Tibial artery (tissue), 4 donors: Measurements from ENCODE around the gene KIN.

Experiments used
- DNase-seq, 2 donors: peaks; one replicate each; pipeline ENCODE4 v3.0.0-alpha.2; 2019
- H3K27ac ChIP-seq, 2 donors: fragments of 200-600 bp; sonication (generic) in 1 of 2; 1 replicate in 1 of 2; 2 replicates in 1 of 2; pipeline ENCODE4 v1.5.1; 2018 to 2019; ENCODE audit warnings: mild to moderate bottlenecking in 1 of 2
- H3K27me3 ChIP-seq, 2 donors: fragments of 200-600 bp; sonication (generic) in 1 of 2; one replicate each; pipeline versions ENCODE4 v1.5.1 to v1.6.0; 2016 to 2019
- H3K36me3 ChIP-seq, 3 donors: fragments of 200-600 bp; sonication (generic) in 2 of 3; one replicate each; pipeline ENCODE4 v1.5.1; 2016 to 2019; ENCODE audit warnings: mild to moderate bottlenecking in 2 of 3
- H3K4me1 ChIP-seq, 4 donors: fragments of 200-600 bp; sonication (generic) in 2 of 4; 1 replicate in 3 of 4; 2 replicates in 1 of 4; pipeline ENCODE4 v1.5.1; 2016 to 2019
- H3K4me3 ChIP-seq, 2 donors: fragments of 200-600 bp; sonication (generic) in 1 of 2; 1 replicate in 1 of 2; 2 replicates in 1 of 2; pipeline ENCODE4 v1.5.1; 2018 to 2019; ENCODE audit warnings: mild to moderate bottlenecking in 2 of 2
- H3K9me3 ChIP-seq, 3 donors: fragments of 200-600 bp; sonication (generic) in 1 of 3; one replicate each; pipeline ENCODE4 v1.5.1; 2016 to 2019
- intact Hi-C: fragments of 100-400 bp; cut with DNase I; formaldehyde crosslinking; loops from one replicate; pipeline ENCODE4 v1.15.0; 2023; ENCODE audit warnings: low total_unique reads
- TF ChIP-seq, protein P1 (sequence below), 2 experiments: fragments of 200-600 bp in 1 of 2; fragments of 450-650 bp in 1 of 2; IDR thresholded peaks; one replicate each; pipeline ENCODE4 v1.5.1; 2017 to 2019; ENCODE audit warnings: antibody characterized with exemption in 2 of 2, mild to moderate bottlenecking in 1 of 2, moderate library complexity in 1 of 2

Gene KIN

DNA sequence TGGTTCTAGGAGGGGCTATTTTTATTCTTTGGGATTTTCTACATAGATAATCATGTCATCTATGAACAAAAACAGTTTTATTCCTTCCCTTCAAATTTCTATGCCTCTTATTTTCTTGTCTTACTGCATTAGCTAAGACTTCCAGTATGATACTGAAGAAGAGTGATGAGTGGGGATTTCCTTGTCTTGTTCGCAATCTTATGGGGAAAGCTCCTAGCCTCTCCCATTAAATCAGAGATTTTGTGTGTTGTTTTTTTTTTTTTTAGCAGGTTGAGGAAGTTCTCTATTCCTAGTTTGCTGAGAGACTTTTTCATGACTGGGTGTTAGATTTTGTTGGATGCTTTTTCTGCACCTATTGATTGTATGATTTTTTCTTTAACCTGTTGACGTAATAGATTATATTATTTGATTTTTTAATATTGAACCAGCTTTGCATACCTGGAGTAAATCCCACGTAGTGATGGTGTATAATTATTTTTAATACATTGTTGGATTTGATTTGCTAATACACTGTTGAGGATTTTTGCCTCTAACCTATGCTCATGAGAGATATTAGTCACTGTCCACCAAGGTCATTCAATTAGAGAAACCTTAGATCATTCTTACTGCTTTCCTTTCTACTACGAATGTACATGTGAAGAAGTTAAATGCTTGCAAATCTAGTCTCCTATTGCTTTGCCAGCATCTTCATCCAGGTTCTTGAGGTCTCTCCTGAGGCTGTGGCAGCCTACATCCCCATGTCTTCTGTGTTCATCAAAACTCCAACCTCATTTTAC lies 6.6 kb upstream of the KIN start:
- Histone ChIP-seq H3K4me1 (peaks cover 0 to 57% (median 21%) of the 10 kb centered on the region in 4 donors), H3K27ac (no peak overlapping the region), H3K9me3 (no peaks in the 10 kb centered on the region), H3K36me3 (peaks cover 25% of the 10 kb centered on the region in 3 donors), H3K27me3 (no peaks in the 10 kb centered on the region), H3K4me3 (no peak overlapping the region)
- intact Hi-C loops: no loop called here
- no peak for DNase-seq
- TF ChIP-seq, protein P1, sequence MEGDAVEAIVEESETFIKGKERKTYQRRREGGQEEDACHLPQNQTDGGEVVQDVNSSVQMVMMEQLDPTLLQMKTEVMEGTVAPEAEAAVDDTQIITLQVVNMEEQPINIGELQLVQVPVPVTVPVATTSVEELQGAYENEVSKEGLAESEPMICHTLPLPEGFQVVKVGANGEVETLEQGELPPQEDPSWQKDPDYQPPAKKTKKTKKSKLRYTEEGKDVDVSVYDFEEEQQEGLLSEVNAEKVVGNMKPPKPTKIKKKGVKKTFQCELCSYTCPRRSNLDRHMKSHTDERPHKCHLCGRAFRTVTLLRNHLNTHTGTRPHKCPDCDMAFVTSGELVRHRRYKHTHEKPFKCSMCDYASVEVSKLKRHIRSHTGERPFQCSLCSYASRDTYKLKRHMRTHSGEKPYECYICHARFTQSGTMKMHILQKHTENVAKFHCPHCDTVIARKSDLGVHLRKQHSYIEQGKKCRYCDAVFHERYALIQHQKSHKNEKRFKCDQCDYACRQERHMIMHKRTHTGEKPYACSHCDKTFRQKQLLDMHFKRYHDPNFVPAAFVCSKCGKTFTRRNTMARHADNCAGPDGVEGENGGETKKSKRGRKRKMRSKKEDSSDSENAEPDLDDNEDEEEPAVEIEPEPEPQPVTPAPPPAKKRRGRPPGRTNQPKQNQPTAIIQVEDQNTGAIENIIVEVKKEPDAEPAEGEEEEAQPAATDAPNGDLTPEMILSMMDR (IDR thresholded peaks at IDR 0.05): no peak

DNA sequence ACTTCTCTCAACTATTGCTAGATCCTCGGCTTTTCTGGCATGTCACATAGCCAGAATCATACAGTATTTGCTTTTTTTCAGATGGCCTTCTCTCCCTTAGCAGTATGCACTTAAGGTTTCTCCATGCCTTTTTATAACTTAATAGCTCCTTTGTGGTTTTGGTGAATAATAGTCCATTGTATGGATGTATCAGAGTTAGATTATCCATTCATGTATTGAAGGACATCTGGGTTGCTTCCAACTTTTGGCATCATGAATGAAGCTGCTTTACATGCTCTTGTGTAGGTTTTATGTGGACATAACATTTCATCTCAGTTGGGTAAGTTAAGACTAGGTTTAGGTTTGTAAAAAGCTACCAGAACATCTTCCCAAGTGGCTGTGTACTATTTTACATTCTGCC lies 4.7 kb upstream of the KIN start:
- Histone ChIP-seq H3K4me1 (peaks cover 0 to 65% (median 29%) of the 10 kb centered on the region in 4 donors), H3K36me3 (peaks cover 7 to 11% (median 10%) of the 10 kb centered on the region in 3 donors), H3K9me3 (no peaks in the 10 kb centered on the region), H3K27me3 (no peaks in the 10 kb centered on the region), H3K4me3 (no peak overlapping the region), H3K27ac (no peak overlapping the region)
- no peak for DNase-seq
- intact Hi-C loops: no loop called here
- TF ChIP-seq, protein P1 (IDR thresholded peaks at IDR 0.05): no peak

DNA sequence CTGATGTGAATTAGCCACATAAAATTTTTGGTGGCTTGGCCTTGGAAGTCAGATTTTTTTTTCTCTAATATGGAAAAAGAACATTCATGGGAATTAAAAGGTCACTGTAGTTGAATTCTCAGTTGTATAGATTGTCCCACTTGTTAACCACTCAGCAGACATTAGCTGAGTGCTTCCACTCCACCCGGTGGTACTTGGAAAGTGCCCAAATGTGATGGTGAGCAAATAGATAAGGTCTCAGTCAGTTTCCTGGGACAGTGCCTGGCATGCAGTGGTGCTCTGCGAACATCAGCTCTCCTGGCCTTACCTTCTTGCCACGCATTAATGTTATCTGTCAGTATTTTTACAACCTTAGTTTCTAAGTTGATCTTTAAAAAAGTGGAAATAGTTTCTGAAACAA lies 1.6 kb upstream of the KIN start:
- Histone ChIP-seq H3K9me3 (no peaks in the 10 kb centered on the region), H3K4me3 (peak overlapping the region; percentile 65 to 100), H3K27me3 (no peaks in the 10 kb centered on the region), H3K4me1 (peaks cover 0 to 68% (median 45%) of the 10 kb centered on the region in 4 donors), H3K36me3 (no peaks in the 10 kb centered on the region), H3K27ac (no peak overlapping the region)
- DNase-seq: no peak
- intact Hi-C loops: no loop called here
- TF ChIP-seq, protein P1 (IDR thresholded peaks at IDR 0.05): no peak

DNA sequence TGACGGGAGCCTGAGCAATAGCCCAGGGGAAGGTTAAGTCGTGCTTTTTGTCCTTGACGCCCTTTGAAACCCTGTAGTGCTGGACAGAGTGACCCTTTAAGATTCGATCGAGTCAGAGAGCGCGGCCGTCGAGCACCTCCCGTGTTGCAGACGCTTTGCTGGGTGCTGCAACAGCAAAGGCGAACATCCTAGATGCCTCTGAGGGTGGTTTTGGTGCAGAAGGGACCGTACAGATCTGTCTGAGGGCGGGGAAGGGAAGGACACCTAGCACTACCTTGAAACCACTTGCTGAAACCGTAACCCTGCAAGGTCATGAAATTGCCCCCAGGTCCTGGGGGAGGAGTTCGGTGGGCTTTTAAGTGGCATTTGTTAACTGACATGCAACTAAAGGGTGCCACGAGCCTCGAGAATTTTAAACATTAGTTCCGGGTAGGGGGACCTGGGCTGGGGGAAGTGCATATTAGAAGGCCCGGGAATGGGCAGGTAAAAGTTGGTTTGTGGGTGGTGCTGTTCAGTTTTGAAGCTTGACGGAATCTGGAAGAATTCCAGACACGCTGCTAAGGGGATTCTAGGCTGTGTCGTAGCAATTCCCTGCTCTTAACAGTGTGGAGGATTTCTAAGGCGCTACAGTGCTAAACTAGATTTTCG lies 970 bp upstream of the KIN start:
- H3K4me3 ChIP-seq: peak overlapping the region; percentile 65 to 100
- peak overlapping the region; percentile 74 to 87 for H3K27ac ChIP-seq
- no peaks in the 10 kb centered on the region for H3K9me3 ChIP-seq
- no peaks in the 10 kb centered on the region for H3K27me3 ChIP-seq
- DNase-seq: no peak
- no peaks in the 10 kb centered on the region for H3K36me3 ChIP-seq
- peaks cover 0 to 72% (median 42%) of the 10 kb centered on the region in 4 donors for H3K4me1 ChIP-seq
- TF ChIP-seq, protein P1 (IDR thresholded peaks at IDR 0.05): no peak
- intact Hi-C loops: no loop called here

DNA sequence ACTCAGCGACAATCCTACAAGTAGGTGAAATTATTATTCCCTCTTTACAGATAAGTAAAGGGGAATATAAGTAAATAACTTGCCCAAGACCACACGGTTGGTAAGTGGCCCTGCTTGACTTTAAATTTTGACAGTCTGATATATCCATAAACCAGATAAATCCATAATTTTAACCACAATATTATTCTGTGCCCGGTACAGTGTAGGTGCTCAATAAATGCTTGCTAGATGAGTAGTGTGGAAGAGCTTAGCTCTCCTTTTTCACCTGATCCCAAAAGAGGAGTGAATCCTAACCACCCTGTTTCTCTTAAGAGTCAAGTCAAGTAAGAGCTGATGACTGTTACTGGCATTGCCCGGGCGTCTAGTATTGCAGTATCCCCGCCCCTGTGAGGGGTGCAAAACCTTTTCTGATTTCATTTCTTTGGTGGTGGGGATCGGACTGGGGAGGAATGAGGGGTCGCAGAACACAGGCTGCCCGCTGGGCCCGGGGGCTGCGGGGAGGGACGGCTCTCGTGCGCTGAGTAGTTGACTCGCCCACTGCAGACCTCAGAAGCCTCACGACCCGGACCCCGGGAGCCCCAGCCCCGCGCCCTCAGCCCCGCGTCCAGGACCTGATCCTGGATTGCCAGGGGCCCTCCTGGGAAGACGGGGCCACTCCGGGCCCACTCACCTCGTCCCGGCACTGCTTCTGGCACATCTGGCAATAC lies 490 bp downstream of the KIN start:
- no peaks in the 10 kb centered on the region for H3K36me3 ChIP-seq
- TF ChIP-seq, protein P1 (IDR thresholded peaks at IDR 0.05): no peak
- H3K27me3 ChIP-seq: no peaks in the 10 kb centered on the region
- no peaks in the 10 kb centered on the region for H3K9me3 ChIP-seq
- peaks cover 0 to 65% (median 35%) of the 10 kb centered on the region in 4 donors for H3K4me1 ChIP-seq
- peak overlapping the region; percentile 74 to 87 for H3K27ac ChIP-seq
- no peak for DNase-seq
- intact Hi-C loops: no loop called here
- peak overlapping the region; percentile 65 to 100 for H3K4me3 ChIP-seq
